Measurements from ENCODE around the gene A2ML1. TPM values are rescaled to one million over a fixed set of nuclear protein-coding genes. Genes with fewer than 3 reads are reported as not detected.
"Not testable (repeated sequence)": the region's sequence is repeated elsewhere in the genome, so short reads cannot be mapped to it uniquely, and the experiment has no call there.

The A2ML1 gene
- total and polyA plus RNA-seq, 8 donors: under 0.01 to 92.0 (median 1.1) TPM; not detected in 4

DNA sequence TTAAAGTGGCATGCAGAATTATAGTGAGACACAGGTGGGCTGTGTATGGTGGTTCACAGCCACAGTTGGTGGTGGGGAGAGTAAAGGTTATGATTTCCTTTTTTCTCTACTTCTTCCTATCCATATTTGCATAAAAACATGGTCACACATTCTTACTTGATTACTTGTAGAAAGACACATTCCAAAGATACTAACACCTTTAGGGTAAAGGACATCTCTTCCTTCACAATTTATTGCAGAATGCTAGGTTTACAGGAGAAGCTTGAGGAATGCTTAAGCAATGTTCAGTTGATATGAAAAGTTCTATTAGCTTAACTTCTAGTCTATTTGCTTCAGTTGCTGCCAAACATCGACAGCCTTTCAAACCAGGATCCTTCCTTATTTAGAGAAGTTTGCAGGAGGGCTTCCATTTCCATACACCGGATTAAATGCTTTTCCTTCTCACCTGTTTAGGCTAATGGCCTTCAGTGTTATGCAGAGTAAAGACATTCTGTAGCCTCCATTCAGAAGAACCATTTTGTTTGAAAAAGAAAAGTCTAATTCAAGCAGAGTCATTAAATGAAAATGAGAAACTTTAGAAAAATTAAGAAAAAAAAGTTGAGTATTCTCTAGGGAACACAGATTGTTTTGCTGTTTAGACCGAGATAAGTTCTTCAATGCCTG, 89.3 kb downstream of the A2ML1 start:
- peaks cover 14 to 36% (median 28%) of the 10 kb centered on the region in 4 donors for H3K4me1 ChIP-seq
- DNase-seq: no peak
- H3K9me3 ChIP-seq: no peaks in the 10 kb centered on the region
- H3K4me3 ChIP-seq: no peak overlapping the region
- TF ChIP-seq, protein P1, sequence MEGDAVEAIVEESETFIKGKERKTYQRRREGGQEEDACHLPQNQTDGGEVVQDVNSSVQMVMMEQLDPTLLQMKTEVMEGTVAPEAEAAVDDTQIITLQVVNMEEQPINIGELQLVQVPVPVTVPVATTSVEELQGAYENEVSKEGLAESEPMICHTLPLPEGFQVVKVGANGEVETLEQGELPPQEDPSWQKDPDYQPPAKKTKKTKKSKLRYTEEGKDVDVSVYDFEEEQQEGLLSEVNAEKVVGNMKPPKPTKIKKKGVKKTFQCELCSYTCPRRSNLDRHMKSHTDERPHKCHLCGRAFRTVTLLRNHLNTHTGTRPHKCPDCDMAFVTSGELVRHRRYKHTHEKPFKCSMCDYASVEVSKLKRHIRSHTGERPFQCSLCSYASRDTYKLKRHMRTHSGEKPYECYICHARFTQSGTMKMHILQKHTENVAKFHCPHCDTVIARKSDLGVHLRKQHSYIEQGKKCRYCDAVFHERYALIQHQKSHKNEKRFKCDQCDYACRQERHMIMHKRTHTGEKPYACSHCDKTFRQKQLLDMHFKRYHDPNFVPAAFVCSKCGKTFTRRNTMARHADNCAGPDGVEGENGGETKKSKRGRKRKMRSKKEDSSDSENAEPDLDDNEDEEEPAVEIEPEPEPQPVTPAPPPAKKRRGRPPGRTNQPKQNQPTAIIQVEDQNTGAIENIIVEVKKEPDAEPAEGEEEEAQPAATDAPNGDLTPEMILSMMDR (IDR thresholded peaks at IDR 0.05): no peak
- TF ChIP-seq POLR2A (IDR thresholded peaks at IDR 0.05) (no peak), EP300 (IDR thresholded peaks at IDR 0.05) (no peak), POLR2AphosphoS5 (IDR thresholded peaks at IDR 0.05) (no peak)
- H3K27ac ChIP-seq: no peak overlapping the region
- H3K36me3 ChIP-seq: no peaks in the 10 kb centered on the region
- intact Hi-C loops (cut with DNase I; ENCODE audit: low total_unique reads): no loop called here
- 59 to 63% (median 61%) methylated on average over 3 of the region's 3 CpGs for WGBS, 5 donors
- no peaks in the 10 kb centered on the region for H3K27me3 ChIP-seq

DNA sequence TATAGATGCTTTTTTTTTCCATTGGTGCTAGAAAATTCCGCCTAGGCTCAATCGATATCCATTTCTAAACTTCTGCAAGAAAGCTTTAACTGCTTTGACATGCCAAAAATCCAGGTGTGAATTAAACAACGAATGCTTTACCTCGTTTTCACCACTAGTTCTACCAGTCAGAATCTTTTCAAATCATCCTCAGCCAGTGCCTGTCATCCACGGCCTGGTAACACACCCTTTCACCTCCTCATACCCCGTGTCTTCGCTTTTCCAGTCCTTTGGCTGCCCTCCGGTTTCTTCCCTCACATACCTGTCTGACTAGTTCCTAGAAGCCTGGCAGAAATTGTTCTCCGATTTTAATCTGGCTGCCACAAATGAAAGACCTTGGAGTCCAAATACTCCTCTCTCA, 90.5 kb downstream of the A2ML1 start:
- DNase-seq: peak; percentile 32 to 58
- Histone ChIP-seq H3K27me3 (no peaks in the 10 kb centered on the region), H3K4me3 (no peak overlapping the region), H3K27ac (peak overlapping the region in 4 of 5 donors; percentile 79 to 92 (median 89)), H3K9me3 (no peaks in the 10 kb centered on the region), H3K4me1 (peaks cover 14 to 39% (median 29%) of the 10 kb centered on the region in 4 donors), H3K36me3 (no peaks in the 10 kb centered on the region)
- TF ChIP-seq POLR2A (IDR thresholded peaks at IDR 0.05) (no peak), EP300 (IDR thresholded peaks at IDR 0.05) (no peak), POLR2AphosphoS5 (IDR thresholded peaks at IDR 0.05) (no peak)
- TF ChIP-seq, protein P1 (IDR thresholded peaks at IDR 0.05): no peak
- WGBS, 5 donors: 17 to 35% (median 21%) methylated on average over 9 of the region's 9 CpGs
- intact Hi-C loops (cut with DNase I; ENCODE audit: low total_unique reads): no loop called here

- Histone ChIP-seq H3K4me3 (peak overlapping the region; percentile 56 to 78 (median 68)), H3K27ac (peak overlapping the region; percentile 79 to 92 (median 86)), H3K27me3 (no peaks in the 10 kb centered on the region), H3K9me3 (no peaks in the 10 kb centered on the region), H3K4me1 (peaks cover 14 to 39% (median 29%) of the 10 kb centered on the region in 4 donors), H3K36me3 (peaks cover 3 to 5% (median 5%) of the 10 kb centered on the region in 4 donors)
- 10 to 18% (median 14%) methylated on average over 6 of the region's 6 CpGs for WGBS, 5 donors
- TF ChIP-seq EP300 (IDR thresholded peaks at IDR 0.05) (no peak), POLR2A (IDR thresholded peaks at IDR 0.05) (no peak), POLR2AphosphoS5 (IDR thresholded peaks at IDR 0.05) (no peak)
- TF ChIP-seq, protein P1 (IDR thresholded peaks at IDR 0.05): no peak
- DNase-seq: no peak
- intact Hi-C loops (cut with DNase I; ENCODE audit: low total_unique reads): no loop called here
Observed at GRCh38 chr12:8913702-8914032, 91.2 kb downstream of the A2ML1 start.

- intact Hi-C loops (cut with DNase I; ENCODE audit: low total_unique reads): not testable (repeated sequence)
Observed at GRCh38 chr12:8914033-8914715, 91.8 kb downstream of the A2ML1 start, which contains the start of gene PHC1. Gene PHC1 (plus strand): TSS chr12:8914509. CDS start chr12:8917678, 3,169 bp downstream.

More at GRCh38 chr12:8914033-8914715, 91.8 kb downstream of the A2ML1 start, which contains the start of gene PHC1:
- H3K27me3 ChIP-seq, H3K9me3 ChIP-seq, H3K36me3 ChIP-seq: not testable (repeated sequence)
- H3K27ac ChIP-seq: peak within 1 kb of the TSS; percentile 79 to 92 (median 86)
- peak within 1 kb of the TSS; percentile 56 to 78 (median 68) for H3K4me3 ChIP-seq
- TF ChIP-seq, protein P1 (IDR thresholded peaks at IDR 0.05): peak in 3 of 7 experiments; percentile 35 to 39 (median 37)
- TF ChIP-seq POLR2AphosphoS5 (IDR thresholded peaks at IDR 0.05): peak in 1 of 3 donors; percentile 7
- H3K4me1 ChIP-seq: peaks cover 14 to 39% (median 29%) of the 10 kb centered on the region in 4 donors
- 0 to 1% (median 0%) methylated on average over 10 to 30 of the region's 57 CpGs for WGBS, 5 donors
- DNase-seq: peak; percentile 79 to 95
